HG03039 (cell line): ENCODE measurements around the gene RUNX1.

Experiments
- ATAC-seq: cut with Tn5 transposase; IDR thresholded peaks from one replicate; pipeline ENCODE4 v1.9.1; 2021; ENCODE audit warnings: mild to moderate bottlenecking, moderate library complexity; ENCODE audit not compliant: unreplicated experiment

RUNX1 gene

DNA sequence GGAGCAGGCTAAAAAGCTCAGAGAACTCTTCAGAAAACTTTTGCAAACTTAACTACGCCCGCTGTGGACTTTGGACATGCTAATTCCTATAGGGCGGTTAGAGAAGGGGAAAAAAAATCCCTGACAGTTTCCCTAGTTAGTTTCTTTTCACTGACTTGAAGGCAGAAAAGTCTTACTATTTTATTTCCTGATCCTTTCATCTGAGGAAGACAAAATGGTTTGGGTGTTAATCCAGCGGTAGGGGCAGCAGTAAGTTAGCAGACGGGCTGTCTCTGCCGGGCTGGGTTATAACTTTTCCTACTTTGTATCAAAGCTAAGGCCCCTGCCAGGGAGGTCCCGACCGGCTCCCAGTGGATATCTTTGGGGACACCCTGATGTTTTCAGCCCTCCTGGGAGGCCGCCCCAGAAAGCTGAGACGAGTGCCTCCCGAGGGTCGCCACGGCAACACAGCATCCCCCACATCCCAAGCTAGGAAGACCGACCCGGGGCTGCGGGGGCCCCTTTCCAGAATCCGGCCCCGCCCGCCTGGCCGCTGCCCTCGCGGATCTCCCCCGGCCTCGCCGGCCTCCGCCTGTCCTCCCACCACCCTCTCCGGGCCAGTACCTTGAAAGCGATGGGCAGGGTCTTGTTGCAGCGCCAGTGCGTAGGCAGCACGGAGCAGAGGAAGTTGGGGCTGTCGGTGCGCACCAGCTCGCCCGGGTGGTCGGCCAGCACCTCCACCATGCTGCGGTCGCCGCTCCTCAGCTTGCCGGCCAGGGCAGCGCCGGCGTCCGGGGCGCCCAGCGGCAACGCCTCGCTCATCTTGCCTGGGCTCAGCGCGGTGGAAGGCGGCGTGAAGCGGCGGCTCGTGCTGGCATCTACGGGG lies 162.6 kb downstream of the RUNX1 start:
- ATAC-seq: no peak

DNA sequence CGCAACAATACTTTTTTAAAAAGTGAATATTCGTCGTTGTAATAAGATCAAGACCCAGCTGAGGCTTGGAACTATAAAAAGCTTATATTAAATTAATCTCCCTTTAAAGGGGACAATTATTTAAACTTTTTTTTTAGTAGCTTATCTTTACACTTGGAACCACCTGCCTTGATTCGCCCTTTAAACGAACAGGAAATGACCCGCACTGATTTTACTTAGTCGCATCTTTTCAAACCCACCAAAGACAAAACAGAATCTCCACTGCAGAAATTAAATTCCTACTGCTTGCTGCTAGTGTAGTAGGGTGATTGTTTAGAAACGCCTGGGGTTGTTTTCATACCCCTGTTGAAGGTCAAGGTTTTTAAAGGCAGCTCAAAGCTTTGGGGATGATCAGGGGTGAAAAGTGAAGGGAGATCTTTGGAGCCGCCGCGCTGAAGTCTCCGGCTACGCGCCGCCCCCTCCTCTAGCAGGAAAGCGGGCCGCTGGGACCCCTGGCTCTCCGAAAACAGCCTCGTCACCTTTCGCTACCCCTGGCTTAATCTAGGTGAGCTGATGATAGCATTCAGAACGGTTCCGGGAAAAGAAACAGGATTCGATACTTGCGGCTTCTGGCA lies 163.4 kb downstream of the RUNX1 start:
- ATAC-seq: no peak

- no peak for ATAC-seq
These were observed 164.0 kb downstream of the RUNX1 start for GRCh38 chr21:34885125-34885524.

DNA sequence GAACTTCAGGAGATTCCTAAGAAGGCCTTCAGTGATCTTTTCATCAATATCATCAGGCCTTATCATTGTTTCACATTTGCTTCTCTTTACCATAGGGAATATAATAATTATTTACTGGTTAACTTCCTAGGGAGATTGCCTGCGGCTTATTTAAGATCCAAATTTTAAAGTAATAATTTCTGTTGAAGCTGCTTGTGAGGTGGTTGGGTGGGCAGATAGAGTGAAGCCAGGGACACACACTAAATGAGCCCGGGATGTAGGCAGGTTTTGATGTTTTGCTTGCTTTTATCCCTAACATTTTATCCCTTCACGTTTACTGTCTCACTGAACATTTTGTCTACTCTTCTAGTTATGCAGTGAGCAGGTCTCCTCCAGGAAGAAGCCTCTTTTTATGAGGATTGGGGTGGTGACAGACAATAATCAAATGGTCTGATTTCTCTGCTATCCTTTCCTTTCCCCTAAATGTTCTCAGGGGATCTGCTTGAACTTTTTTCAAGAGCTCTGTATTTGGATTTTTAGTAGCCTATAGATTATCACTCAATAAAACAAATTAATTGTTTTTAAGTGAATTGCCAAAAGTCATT lies 164.7 kb downstream of the RUNX1 start:
- ATAC-seq: no peak

DNA sequence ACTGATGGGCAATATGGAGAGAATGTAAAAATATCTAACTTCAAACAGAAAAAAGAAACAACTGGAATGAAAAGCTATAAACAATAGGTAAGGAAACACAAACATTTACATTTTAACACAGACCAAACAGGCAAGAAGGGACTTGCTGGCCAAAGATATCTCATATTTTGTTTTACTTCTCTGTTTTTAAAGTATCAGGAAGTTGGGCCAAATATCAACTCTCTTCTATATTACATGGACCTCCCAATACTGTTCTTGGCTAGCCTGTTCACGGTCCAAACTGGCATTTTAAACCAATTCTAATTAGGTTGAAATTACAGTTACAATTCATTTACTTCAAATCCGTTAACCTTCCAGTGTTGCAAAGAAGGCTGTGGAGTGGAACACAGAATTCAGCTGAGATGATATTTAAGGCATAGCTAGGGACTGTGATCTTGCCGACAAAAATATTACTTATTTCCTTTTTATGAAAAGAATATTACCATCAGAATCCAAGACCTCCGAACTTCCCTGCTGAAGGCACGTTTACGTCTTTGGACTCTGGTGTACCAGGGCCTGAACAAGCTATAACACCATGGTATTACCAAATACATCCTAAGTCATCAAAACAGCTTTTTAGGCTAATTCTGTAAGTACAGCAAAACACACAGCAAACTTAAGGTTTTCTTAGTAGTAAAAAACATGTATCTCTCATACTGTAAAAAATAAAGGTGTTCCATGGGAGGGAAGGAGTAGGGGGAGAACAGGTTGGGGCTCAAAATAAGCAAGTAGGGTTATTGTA lies 165.4 kb downstream of the RUNX1 start:
- no peak for ATAC-seq

DNA sequence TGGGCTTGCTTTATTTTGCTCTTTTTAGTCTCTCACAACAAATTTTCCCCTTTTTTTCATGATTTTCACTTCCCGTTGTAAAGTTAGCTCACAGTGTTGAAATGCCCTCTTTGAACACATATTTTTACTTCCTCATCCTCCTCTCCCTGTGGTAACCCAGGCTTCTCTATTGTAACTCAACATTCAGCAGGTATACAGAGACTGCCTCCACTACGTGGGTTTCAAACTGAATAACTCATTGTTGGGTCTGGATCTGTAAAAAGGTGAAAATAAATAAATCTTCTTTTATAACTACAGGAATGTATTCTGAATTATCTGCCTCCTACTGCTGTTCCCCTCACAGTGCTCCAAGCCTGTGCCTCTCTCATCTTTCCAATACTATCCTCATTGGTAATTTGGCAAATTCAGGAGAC lies 166.4 kb downstream of the RUNX1 start:
- no peak for ATAC-seq

- no peak for ATAC-seq
These were observed 167.2 kb downstream of the RUNX1 start for GRCh38 chr21:34881839-34882371.

DNA sequence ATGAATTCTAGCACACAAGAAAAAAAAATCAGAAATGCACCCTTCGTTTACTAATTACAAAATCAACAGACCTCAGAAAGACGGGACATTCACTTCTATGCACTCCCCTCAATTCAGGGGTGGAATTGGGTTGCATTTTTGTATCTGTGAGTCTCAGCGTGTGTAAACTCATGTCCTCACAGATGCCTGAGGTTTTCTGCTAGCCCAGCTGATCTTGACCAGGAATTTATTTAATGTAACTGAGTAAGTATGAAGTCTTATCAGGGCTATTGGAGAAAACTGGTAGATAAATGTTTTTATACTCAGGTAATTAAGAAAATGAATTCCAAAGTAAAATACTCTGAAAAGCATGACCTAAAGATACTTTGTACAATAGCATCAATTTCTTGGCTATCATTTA lies 167.7 kb downstream of the RUNX1 start:
- ATAC-seq: no peak

- no peak for ATAC-seq
These were observed 168.7 kb downstream of the RUNX1 start for GRCh38 chr21:34880401-34880800.

GRCh38 chr21:34878940-34879339 lies 170.2 kb downstream of the RUNX1 start:
- no peak for ATAC-seq

- ATAC-seq: no peak
These were observed 170.6 kb downstream of the RUNX1 start for GRCh38 chr21:34878501-34878900.

DNA sequence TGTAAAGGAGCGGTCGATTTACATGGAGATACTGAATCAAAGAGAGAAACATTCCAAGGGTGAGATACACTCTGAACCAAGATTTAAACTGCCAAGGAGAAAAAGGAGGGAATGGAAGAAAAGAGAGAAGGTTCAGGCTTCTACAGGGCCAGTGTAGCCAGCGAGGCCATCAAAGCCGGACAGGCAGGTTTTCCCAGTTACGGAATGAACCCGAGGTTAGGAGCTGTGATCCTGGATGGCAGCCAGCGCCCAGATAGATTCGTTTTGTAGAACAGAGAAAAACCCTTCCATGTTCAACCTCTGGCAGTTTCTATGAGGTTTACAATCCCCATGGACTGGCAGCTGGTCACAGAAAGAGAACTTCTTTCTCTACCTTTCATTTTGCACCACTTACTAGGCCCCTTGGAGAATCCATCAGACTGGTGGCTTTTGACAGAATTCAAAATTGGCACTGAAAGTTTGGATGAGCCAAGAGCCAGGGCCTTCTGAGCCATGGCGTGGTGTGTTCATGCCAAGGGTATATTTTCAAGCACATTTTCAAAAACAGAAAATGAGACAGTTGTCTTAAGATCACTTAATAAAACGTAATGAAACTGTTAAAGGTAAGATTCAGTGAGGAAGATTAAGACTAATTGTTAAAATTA lies 171.5 kb downstream of the RUNX1 start:
- ATAC-seq: no peak

- no peak for ATAC-seq
These were observed 173.3 kb downstream of the RUNX1 start for GRCh38 chr21:34875830-34876229.

DNA sequence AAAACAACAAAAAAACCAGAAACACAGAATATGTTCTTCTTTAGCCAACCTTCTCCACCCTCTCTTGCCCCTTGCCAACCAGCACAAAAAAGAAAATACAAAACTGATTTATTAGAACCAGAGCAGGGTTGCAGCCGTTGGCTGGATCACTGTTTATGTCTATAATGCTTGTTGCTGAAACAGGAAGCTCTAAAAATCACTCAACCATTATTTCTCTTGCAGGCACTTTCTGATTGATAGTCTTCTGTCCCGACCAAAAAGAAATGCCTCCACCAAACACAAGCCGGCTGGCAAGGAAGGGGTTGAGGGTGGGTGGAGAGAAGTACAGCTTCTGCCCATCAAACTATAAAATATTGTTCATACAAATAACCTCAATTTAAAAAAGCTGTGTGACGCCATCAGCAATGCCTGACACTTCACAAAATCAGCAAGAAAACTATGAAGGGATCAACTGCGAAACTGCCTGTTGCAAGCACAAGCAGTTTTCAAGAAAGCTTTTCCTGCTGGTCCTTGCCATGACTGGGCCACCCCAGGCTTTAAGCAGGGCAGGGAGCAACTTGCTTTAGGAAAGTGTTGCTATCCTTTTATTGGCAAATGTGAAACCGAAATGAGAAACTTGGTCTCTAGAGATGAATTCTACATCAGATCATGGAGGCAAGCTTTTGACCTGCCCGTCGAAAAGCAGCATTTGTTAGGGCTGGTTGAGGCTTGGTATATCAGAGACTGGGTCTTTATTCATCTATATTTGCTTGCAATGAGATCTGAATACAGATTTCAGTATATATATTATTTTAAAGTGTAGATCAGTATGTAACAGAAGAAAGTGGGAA lies 174.2 kb downstream of the RUNX1 start:
- no peak for ATAC-seq

DNA sequence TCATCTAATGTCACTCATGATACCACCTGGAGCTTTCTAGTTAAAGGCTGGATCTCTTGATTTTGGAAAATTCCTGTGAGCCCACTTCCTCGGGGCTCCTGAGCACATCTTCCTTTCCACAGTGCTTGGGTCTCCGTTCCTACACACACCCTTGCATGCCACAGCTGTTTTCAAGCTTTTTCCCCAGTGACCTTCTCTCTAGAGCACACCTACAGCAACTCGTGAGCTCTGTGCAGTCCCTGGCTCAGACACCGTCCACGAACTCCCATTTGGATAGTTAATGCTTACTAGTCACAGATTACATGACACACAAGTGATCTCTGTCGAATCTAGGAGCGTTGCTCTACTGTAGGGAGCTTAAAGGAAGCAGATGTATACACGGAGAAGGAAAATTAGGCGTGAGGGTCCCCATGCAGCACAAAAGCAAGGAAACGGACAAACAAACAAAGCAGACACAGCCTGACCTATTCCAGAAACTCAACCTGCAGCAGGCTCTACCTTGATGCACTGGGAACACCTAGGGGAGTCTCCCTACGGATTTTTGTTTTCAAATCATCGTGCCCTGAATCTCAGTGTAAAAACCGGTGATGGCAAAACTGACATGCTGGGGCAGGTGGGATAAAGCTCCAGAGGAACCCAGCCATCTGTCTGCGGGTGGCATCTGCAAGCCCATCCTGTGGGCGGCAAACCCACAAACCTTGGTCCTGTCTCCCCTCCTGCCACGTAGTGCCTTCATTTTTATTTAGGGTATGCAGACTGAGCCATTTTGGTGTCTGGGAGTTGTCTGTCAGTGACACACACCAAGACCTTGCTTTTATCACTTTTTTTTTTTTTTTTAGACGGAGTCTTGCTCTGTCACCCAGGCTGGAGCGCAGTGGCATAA lies 177.8 kb downstream of the RUNX1 start:
- ATAC-seq: no peak

- ATAC-seq: no peak
These were observed 178.9 kb downstream of the RUNX1 start for GRCh38 chr21:34870246-34870645.

- ATAC-seq: no peak
These were observed 179.6 kb downstream of the RUNX1 start for GRCh38 chr21:34869545-34869944.

GRCh38 chr21:34867785-34868184 lies 181.3 kb downstream of the RUNX1 start:
- ATAC-seq: no peak
